HG03280 (cell line): Measurements from ENCODE around the gene ATG10.
"Not testable (repeated sequence)": the region's sequence is repeated elsewhere in the genome, so short reads cannot be mapped to it uniquely, and the experiment has no call there.

Source experiments
- ATAC-seq: cut with Tn5 transposase; IDR thresholded peaks from one replicate; pipeline ENCODE4 v1.9.1; 2021; ENCODE audit warnings: mild to moderate bottlenecking, moderate library complexity; ENCODE audit not compliant: unreplicated experiment

The ATG10 gene

DNA sequence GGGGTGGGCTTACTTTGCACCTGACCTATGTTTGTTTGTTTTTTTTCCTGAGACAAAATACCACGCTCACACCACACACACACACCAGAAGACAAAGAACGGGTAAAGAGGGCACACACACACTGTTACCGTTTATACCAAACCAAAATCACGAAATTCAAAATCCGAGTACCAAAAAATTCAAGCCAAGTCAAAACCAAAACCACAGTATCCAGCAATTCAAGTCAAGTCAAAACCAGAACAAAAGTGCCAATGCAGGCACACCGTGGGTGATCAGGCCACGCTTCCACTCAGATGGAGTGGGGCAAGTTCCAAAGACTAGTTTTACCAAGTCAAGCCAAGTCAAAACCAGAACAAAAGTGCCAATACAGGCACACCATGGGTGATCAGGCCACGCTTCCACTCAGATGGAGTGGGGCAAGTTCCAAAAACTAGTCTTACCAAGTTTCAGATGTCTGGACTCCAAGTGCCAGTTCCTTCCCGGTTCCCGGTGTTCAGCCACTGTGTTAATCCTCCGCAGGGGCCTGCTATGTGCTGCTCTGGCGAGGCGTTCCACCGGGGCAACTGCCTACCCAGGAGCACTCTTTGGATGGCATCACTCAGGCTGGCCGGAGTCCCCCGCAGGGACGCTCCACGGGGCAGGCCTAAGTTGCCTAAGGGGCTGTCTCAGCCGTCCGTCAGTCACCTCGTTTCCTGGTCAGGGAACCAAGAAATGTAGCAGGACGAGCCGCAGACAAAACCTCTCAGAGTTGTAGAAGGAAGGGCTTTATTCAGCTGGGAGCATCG lies 300.9 kb downstream of the ATG10 start:
- not testable (repeated sequence) for ATAC-seq

DNA sequence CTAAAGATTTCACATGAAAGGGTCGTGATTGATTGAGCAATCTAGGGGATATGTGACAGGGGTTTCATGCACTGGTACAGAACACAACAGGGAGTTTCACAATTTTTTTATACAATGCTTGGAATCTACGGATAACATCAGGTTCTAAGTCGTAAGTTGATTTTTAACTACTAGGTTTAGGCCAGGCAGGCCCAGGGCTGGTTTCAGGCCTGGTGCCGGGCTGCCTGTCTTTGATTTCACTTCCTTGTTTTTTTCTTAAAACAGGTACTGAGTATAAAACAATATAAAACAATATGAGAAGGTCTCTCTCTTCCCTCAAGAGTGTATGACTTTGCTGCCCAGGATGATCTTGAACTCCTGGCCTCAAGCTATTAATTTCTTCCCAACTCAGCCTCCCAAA lies 301.6 kb downstream of the ATG10 start:
- not testable (repeated sequence) for ATAC-seq

DNA sequence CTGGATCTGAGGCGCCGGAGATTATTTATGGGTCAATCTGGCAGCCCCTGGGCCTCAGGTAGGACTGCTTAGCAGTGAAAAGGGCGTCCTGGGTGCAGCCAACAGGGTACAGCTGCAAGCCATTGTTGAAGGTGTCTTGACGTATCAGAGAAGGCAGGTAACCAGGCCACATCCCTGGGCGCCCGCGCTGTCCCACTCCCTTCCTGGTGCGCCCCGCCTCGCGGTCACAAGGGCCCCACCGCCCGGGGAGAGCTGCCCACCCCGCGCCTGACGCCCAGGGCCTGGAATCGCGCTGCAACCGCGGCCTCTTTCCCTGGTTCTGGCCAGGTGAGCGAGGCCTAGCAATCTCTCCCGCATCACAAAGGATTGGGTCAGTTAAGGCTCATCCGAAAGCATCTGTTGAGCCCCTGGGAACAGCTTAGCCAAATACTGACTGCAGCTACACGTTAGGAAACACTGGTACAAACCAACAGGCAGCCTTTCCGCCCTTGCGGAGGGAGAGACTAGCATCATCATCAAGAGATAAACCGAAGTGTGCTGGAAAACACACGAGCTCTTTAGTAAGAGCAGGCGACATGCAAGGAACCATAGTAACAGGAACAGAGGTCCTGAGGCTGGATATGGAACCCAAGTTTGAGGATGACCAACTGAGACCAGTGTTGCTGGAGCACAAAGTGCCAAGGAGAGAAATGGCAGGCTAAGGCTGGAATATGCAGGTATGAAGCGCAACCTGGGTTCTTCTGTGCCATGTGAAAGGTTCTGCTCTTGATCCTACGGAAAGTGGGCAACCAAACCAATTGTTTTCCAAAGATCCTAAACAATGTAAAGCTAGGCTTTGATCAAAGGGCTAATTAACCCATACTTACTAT lies 302.8 kb downstream of the ATG10 start:
- ATAC-seq, result no peak

DNA sequence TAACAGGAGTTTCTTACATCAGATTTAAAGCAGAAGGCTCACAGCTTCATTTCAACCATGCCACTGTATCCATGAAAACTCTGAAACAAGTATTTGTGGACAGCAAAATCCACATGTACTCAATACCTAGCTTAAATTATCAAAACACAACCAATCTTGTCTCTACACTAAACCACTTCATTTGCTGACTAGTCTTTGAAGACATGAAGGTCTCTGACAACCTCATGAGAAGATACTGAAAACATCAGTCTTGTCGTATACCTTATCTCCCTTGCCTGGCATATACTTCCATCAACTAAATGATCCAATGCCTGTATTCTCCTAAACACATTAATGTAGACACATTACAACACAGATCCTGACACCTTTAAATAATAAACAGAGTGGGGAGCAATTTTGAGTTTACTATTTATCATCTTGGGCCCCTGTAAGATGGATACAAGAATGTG lies 303.4 kb downstream of the ATG10 start:
- no peak for ATAC-seq

DNA sequence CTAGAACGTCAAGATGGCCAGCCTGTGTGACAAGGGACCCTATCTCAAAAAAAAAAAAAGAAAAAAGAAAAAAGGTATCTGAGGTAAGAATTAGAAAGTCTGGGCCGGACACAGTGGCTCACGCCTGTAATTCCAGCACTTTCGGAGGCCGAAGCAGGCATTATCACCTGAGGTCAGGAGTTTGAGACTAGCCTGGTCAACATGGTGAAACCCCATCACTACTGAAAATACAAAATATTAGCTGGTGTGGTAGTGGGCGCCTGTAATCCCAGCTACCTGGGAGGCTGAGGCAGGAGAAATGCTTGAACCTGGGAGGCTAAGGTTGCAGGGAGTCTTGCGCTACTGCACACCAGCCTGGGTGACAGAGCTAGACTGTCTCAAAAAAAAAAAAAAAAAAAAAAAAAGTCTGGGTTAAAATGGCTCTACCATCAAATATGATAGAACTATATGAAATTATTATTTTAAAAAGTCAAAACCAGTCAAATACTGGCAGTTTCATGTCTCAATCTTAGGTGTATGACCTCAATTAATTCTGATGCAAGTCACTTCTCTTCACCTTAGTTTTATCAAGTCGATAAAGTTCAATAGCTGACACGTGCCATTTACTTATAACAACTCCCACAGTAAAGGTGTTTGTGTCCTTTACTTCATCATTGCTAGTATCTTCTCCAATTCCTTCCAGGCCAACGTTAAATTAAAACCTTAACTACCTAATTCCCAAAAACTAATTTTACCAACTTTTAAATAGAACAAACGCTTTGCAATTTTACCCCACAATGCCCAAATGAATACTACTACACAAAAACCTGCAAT lies 305.2 kb downstream of the ATG10 start:
- no peak for ATAC-seq

DNA sequence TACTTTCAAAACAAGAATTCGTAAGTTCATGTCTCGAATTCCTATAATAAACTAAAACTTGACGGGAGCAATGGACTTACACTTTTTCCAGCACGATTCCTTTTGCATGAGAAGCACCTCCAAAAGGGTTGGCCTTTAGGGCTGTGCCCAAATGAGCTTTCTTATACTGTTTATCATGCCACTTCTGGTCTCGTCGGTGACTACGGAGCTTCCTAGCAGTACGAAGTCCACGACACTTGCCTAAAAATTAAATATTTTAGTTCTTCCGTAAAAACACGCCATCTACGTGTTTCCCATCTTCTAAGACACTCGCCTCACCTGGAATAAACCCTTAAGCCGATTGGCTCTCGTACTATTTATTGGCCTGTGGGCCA lies 305.8 kb downstream of the ATG10 start:
- no peak for ATAC-seq

DNA sequence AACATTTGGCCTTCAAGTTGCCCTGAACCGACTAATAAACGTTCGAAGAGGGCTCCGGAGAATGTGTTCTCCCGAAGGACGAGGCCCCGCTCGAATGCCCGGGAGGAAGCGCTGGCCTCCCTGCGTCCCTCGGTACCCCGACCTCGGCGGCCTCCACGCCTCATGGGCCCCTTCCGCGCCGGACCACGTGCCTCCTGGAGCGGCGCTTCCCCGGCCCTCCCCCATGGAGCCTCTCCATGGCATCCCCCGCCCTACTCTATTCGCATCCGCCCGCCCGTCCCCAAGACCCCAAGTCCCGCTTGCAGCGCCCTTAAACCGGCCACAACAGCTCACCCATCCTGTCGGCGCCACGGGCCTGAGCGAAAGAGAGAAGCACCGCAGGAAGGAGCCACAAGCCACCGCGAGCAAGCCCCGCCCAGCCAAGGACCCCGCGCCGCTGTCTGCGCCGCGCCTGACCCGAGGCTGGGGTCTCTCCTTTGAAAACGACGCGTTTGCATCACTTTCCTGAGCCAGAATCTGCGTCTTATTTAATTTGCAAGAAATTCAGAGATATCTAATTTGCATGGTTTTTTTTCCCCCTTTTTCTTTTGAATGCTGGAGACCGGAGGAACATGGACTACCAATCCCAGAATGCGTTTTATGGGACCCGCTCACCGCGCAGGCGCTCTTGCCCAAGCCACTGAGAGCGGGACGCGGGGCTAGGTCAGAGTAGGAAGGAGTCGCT lies 306.3 kb downstream of the ATG10 start, which contains the start of gene RPS23:
Gene RPS23 (minus strand): TSS at position 368 of the 724 bp plus-strand sequence. CDS start 31 bp downstream, at position 337.
- peak; percentile 94 for ATAC-seq

DNA sequence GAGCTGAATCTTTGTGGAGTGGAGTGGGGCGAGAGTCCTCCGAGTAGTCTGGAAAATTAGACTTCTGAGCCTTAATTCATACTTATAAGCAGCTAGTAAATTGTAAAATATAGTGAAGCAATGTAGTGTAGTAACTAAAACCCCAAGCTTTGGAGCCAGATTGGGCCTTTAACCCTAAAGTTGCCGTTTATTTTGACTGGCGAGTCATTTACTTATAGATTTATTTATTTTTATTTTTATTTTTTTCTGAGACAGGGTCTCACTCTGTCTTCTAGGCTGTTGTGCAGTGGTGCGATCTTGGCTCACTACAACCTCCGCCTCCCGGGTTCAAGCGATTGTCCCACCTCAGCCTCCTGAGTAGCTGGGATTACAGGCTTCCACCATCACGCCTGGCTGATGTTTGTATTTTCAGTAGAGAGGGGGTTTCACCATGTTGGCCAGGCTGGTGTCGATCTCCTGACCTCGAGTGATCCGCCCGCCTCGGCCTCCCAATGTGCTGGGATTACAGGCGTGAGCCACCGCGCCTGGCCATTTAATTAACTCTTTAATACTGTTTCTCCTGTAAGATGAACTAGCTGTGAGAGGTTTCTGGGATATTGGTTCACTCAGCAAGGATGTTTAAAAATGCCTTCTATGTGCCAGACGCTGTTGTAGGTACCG lies 307.0 kb downstream of the ATG10 start:
- ATAC-seq, result no peak

DNA sequence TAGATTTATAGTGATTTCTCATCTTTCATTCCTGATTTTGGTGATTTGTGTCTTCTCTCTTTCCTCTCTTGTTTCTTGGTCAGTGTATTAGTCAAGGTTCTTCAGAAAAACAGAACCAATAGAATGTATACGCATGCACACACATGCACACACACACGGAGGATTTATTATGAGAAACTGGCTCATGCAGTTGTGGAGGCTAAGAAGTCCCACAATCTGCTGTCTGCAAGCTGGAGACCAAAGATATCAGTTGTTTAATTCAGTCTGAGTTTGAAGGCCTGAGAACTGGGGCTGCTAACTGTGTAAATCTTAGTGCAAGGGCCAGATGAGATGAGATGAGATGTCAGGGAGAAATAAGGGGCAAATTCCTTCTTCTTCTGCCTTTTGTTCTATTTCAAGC lies 312.1 kb downstream of the ATG10 start:
- ATAC-seq, result no peak

DNA sequence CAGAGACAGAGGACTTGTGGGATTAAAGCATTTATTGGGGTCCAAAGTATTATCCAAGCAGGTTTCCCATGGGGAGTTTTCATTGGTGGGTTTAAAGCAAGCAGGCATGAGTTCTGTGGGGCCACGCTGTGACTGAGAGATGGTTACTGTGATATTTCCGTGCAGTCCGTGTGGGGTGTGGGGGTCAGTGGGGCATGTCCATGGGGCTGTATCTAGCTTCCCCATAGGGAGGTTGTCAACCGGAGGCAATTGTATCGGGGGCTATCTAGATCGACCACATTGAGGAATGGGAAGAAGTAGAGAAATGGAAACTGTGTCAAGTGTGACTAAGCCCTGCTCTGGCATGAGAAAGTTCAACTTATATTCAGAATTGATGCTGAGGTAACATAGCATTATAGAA lies 313.4 kb downstream of the ATG10 start:
- no peak for ATAC-seq

DNA sequence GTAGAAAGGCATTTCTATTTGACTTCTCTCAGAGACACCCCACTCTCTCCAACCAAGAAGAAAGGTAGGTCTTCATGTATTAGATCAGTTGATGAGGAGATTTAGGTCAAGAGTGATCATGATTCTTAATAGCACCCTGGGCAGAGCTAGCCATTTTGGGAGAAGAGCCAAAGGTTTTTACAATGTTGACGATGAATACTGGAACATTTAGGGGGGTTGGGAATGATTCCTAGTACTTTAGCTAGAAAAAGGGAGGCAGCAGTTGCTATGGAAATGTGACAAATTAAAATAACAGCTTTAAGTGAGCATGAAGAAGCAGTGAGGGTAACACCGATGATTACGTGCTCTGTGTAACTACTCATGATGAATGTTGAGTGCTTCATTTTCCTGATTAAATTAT lies 315.8 kb downstream of the ATG10 start:
- ATAC-seq, result no peak

DNA sequence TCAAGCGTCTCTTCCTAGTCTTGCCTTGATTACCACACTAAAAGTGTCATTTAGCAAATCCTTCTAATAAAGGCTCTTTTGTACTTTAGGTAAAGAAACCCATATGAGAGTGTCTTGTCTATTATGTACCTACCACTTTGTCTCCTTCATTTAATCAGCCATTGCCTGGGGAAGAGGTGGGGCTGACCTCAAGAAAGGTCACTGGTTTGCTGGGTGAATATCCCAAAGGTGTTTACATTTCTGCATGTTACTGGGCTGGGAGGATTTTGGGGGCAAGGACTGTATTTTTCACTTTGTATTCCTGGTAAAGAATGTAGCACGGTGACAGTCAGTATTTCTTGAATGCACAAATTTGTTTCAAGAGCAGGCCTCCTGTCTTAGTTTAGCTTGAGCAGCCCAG lies 318.2 kb downstream of the ATG10 start:
- no peak for ATAC-seq

DNA sequence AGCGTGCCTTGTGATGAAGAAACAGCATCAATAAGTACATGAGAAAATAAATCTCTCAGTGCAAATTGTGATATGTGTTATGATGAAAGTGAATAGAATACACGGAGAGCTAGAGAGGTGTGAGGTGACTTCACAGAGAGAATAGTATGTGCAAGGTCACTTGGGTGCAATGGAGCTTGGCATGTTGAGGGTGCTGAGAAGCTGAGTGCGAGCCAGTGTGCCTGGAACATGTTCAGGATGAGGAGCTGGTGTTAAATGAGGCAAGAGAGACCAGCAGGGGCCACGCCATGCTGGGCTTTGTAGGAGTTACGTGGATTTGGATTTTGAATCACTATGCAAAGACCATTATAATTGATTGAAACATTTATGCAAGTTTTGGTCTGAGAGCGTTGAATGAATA lies 319.1 kb downstream of the ATG10 start:
- no peak for ATAC-seq

DNA sequence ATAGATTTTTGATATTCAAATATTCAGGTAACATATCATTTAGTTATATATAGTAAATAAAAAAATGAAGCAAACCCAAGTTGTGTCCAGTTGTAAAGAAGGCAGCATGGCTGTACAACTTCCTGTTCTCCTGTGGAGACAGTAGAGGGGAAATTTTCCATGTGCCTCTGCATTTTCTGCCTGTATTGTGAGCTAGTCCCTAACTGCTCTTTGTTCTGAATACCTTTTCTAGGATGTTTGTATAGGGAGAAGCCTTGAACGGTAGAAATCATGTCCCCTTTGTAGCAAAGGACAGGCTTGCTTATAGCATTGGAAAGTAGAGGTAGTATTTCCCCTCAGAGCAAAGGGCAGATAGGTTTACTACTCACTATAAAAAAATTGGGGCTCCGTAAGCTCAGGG lies 319.6 kb downstream of the ATG10 start:
- ATAC-seq, result no peak

DNA sequence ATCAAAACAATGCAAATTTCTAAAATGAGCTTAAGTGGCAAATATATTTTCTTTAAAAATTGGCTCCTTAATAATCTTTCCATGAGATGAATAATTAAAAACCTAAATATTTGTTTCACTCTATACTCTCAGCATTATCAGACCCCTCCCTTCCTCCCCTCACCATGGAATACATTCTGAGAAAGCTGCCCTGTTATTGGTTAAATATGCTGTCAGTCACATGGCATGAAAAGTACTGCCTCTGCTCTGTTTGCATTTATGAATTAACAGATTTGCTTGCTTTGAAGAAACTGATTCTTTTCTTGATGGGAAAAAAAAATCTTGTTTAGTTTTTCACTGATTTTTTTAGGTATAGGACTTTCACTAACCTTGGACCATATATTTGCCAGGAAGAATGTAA lies 323.3 kb downstream of the ATG10 start:
- ATAC-seq, result no peak

DNA sequence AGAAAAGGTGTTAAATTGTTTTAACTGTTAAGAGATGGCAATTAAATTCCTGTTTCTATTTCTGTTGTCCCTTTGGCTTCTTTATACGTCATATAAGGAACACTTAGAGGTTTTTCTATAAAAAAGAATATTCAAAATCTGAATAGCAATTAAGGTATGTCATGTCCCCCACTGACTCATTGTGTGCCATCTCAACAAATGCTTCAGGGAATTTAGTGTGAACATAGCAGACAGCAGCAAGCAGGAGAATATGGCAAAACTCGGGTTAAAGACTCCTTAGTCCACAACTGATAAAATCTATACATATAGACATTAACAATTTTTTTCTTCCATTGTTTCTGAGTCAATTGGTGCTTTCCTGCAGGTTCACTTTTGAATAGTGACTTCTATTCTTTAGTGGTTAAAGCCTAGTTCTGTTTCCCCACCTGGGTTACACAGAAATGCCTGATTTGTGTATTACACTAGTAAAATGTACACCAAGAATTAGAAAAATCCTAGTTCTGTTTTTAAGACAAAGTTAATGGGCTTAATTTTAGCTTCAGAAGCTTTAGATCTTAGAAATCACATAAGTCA lies 324.2 kb downstream of the ATG10 start:
- no peak for ATAC-seq

DNA sequence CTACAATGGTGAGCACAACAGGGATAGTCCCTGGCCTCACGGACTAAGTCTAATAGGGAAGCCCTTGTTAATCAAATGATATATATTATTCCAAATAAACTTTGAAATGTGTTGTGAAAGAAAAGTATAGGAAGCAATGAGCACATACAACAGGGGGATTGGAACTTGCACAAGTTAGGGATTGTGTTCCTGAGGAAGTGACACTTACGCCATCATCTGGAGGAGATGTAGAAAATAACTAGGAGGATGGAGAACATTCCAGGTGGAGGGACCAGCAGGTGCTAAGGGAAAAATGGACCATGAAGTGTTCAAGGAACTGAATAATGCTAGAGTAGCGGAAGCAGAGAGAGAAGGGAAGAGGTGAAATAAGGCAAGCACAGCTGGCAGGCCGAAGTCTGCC lies 325.1 kb downstream of the ATG10 start:
- ATAC-seq, result no peak

DNA sequence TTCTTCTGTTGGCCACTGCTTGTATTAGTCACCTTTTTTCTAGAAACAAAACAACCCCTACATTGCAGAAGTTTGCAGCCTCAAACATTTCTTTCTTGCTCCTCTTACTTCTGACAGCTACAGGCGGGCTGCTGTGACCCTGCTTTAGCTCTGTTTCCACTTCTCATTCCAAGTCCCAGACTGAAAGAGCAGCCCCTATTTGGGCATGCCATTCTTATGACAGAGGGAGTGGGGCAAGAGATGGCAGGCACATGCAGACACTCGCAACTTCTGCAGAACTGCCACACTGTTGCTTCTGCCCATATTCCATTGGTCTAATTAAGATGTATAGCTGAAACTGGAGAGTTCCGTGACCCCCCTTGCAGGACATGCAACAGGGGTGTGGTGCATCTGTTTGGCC lies 325.9 kb downstream of the ATG10 start:
- no peak for ATAC-seq

DNA sequence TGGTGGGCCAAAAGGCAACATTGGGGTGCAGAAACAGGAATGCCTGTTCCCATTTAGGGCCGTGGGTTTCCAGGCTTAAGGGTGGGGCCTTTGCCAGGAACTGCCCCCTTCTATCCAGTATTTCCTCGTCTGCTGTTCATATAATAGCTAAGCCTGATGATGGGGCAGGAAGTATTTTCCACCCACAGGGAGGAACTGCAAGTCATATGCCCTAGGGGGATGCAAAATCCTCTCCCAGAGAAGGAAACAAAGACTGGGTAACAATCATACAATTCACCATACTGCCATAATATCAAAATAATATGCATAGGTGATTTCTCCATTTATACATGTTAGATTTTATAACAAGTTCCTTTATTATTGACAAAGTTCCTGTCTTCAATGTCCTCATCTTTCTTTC lies 326.8 kb downstream of the ATG10 start:
- ATAC-seq, result no peak

DNA sequence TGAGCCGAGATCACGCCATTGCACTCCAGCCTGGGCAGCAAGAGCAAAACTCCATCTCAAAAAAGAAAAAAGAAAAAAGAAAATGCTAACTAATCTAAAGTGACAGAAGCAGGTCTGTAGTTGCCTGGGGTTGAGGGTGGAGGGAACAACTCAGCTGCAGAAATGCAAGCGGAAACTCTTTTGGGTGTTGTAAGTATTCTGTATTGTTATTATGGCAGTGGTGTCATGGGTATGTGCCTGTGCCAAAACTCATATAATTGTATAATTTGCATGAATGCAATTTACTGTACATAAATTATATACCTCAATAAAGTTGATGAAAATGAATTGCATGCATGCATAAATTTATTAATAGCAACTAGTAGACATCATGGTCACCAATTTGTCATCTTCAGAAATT lies 329.4 kb downstream of the ATG10 start:
- ATAC-seq, result no peak
